ENCODE measurements around the gene TMEM134. TPM values are rescaled to one million over a fixed set of nuclear protein-coding genes. Genes with fewer than 3 reads are reported as not detected.

The TMEM134 gene
- total RNA-seq, 4 donors from 2014 or later: 6.9 to 59.5 (median 36.0) TPM

DNA sequence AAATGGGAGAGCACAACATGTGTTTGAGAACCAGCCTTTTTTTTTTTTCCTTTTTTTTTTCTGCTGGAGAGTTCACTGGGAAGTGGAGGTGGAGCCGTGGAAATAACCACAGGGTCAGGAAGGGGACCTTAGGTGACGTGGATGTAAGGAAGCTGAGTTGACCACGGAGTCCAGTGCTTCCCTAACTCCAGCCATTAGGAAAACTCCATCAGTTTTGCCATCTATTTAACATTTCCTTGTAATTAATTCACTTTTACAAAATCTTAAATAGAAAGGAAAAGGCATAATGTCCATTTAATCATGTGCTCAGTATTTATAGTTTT lies 40.9 kb upstream of the TMEM134 start:
- intact Hi-C loops (cut with DNase I; ENCODE audit: low total_unique reads): no loop called here
- H3K9me3 ChIP-seq: no peaks in the 10 kb centered on the region
- peaks cover 0 to 10% of the 10 kb centered on the region in 2 donors for H3K4me1 ChIP-seq
- no peak for DNase-seq
- H3K27ac ChIP-seq: no peak overlapping the region
- H3K36me3 ChIP-seq: no peaks in the 10 kb centered on the region
- no peak overlapping the region for H3K4me3 ChIP-seq
- TF ChIP-seq, protein P1, sequence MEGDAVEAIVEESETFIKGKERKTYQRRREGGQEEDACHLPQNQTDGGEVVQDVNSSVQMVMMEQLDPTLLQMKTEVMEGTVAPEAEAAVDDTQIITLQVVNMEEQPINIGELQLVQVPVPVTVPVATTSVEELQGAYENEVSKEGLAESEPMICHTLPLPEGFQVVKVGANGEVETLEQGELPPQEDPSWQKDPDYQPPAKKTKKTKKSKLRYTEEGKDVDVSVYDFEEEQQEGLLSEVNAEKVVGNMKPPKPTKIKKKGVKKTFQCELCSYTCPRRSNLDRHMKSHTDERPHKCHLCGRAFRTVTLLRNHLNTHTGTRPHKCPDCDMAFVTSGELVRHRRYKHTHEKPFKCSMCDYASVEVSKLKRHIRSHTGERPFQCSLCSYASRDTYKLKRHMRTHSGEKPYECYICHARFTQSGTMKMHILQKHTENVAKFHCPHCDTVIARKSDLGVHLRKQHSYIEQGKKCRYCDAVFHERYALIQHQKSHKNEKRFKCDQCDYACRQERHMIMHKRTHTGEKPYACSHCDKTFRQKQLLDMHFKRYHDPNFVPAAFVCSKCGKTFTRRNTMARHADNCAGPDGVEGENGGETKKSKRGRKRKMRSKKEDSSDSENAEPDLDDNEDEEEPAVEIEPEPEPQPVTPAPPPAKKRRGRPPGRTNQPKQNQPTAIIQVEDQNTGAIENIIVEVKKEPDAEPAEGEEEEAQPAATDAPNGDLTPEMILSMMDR (IDR thresholded peaks at IDR 0.05): no peak
- no peak for TF ChIP-seq POLR2A (IDR thresholded peaks at IDR 0.05)
- H3K27me3 ChIP-seq: no peaks in the 10 kb centered on the region

DNA sequence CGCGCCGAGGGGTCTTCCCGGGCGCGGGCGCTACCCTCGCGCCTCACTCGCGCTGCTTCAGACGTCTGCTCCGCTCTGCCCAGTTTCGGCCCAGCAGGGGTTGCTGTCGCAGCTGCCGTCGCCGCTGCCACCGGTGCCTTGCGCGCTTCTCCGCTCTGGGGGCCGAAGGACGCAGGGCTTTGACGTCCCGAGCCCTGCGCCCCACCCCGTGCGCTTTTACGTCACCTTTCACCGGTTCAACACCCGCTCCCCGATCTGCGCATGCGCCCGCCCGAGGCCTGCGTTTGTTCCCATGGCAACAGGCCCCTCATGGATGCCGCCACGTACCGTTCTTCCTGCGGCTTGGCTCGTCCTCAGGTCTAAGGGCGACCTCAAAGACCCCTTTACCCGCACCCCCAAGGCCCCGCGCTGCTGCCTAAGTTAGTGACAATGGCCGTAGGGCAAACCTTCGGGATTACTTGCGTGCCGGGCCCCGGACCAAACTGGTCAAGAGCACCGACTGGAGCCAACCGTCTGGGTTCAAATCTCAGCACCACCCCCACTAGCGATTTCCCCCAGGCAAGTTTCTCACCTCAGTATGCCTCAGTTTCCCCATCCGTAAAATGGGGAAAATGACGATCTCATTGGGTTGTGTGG lies 39.6 kb upstream of the TMEM134 start:
- intact Hi-C loops (cut with DNase I; ENCODE audit: low total_unique reads): loop anchor here (5.0 kb wide), 1 partner anchor 111 kb away; no protein-coding TSS in a partner anchor

DNA sequence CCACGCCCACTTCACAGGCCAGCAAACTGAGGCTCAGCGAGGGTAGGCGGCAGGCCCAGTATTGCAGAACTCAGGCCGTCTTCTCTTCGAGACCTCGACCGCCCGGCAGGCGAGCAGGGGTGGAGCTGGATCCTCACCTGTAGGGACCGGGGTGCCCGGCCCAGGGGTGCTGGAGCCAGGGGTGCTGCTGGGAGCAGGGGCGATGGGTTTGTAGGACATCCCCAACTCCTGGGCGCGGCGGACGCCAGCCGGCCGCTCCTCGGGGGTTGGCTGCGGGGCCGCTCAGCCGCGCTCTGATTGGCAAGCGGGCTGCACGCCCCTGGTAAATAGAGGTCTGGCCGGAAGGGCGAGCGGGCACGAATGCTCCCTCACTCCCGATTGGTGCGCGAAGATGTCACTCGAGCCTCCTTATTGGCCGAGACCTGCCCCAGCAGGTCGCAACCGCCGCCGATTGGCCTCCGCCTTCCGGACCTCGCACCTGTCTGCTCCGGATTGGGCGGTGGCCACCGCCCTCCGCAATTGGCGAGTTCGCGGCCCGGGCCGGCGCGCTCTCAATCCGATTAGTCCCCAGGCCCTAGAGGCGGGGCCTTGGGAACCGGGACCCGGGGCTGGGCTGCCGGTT lies 38.9 kb upstream of the TMEM134 start, which contains the start of gene CDK2AP2:
TSS of gene CDK2AP2 (minus strand) at position 299 of the 622 bp plus-strand sequence. CDS start at position 219, 80 bp downstream.
- TF ChIP-seq, protein P1 (IDR thresholded peaks at IDR 0.05): peak in 1 of 4 experiments; percentile 4
- peak; percentile 84 to 88 for TF ChIP-seq POLR2A (IDR thresholded peaks at IDR 0.05)
- intact Hi-C loops (cut with DNase I; ENCODE audit: low total_unique reads): loop anchor here (5.0 kb wide), 1 partner anchor 111 kb away; no protein-coding TSS in a partner anchor
- Histone ChIP-seq H3K9me3 (no peaks in the 10 kb centered on the region), H3K4me3 (peak within 1 kb of the TSS; percentile 61 to 81), H3K27ac (peak within 1 kb of the TSS; percentile 90 to 93), H3K27me3 (no peaks in the 10 kb centered on the region), H3K36me3 (no peaks in the 10 kb centered on the region), H3K4me1 (peaks cover 0 to 18% of the 10 kb centered on the region in 2 donors)
- peak; percentile 98 to 99 for DNase-seq

More for the DNA sequence above, 39.6 kb upstream of the TMEM134 start:
- H3K9me3 ChIP-seq: no peaks in the 10 kb centered on the region
- H3K27me3 ChIP-seq: no peaks in the 10 kb centered on the region
- DNase-seq: peak; percentile 95 to 98
- peak overlapping the region; percentile 61 to 81 for H3K4me3 ChIP-seq
- H3K27ac ChIP-seq: peak overlapping the region; percentile 90 to 93
- peaks cover 0 to 18% of the 10 kb centered on the region in 2 donors for H3K4me1 ChIP-seq
- TF ChIP-seq POLR2A (IDR thresholded peaks at IDR 0.05): peak; percentile 21 to 43
- TF ChIP-seq, protein P1 (IDR thresholded peaks at IDR 0.05): peak in 2 of 4 experiments; percentile 16 to 33
- H3K36me3 ChIP-seq: no peaks in the 10 kb centered on the region

DNA sequence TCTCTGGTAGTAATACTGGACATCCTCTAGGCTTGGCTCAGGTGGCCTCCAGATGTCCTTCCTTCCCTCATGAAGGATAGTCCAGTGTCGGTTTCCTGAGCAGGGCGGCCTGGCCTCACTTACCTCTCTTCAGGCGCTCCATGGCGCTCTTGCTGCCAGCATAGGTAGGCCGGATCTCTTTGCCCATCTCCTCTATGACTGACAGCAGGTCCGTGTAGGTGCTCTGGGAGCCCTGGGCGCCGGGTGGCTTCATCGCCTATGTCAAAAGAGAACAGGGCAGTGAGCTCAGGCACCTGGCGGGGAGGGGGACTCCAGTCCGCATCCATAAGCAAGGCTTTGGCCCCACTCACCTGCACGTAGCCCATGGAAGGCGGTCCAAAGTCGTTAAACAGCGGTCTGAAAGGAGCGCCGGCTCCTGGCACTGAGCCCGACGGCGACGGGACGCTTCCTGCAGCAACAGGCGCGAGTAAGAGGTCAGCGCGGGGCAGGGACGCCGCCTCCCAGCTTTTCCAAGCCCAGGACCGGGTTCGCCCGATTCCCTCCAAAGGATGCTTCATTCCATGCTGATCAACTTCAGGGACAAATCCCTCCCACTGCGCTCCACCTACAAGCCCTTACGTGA lies 38.3 kb upstream of the TMEM134 start:
- Histone ChIP-seq H3K9me3 (no peaks in the 10 kb centered on the region), H3K4me3 (peak overlapping the region; percentile 61 to 81), H3K27ac (peak overlapping the region; percentile 90 to 93), H3K27me3 (no peaks in the 10 kb centered on the region), H3K36me3 (no peaks in the 10 kb centered on the region), H3K4me1 (peaks cover 0 to 18% of the 10 kb centered on the region in 2 donors)
- TF ChIP-seq POLR2A (IDR thresholded peaks at IDR 0.05): no peak
- TF ChIP-seq, protein P1 (IDR thresholded peaks at IDR 0.05): no peak
- DNase-seq: no peak
- intact Hi-C loops (cut with DNase I; ENCODE audit: low total_unique reads): loop anchor here (5.0 kb wide), 1 partner anchor 110 kb away; no protein-coding TSS in a partner anchor
